Measurements from ENCODE around the gene PRPSAP1.

DNA sequence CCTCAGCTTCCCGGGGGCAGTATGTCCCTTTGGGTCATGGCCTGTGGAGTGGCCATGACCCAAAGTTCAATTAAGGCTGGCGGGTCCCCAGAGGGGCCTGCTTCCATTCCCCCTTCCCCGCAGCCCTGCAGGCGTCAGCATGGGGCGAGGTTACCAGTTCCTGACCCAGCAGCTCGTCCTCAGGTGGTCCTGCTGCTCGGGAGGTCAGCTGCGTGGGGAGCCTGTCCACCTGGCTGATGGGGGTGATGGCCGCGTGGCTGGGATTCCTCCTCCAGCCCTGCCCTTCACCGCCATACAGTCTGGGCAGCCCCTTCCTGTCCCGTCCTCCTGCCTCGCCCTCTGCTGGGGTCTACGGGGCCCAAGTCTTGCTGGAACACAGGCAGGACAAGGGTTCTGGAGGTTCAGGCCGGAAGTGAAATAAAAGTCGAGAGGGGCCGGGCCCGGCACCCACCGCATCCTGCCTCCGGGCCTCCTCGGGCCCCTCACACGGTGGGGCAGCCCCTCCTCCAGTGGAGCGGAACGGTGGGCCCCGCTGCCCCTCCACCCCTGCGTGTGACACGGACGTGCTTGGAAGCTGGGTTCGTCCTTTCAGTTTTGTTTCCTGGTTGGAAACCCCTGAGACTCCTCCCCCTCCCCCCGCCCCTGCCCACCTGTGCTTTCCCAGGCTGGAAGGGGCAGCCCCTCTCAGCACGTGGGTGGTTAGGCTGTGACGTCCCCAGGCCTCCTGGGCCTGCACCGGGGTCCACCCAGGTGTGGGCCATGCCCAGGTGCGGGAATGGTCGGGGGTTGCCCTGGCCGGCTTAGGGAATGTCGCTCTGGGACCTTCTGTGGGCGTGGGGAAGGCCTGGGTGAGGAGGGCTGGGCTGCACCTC is 81.8 kb downstream of the PRPSAP1 start:
- peak in 2 of 3 donors; percentile 54 to 72 for TF ChIP-seq POLR2AphosphoS5 (IDR thresholded peaks at IDR 0.05)
- TF ChIP-seq POLR2A (IDR thresholded peaks at IDR 0.05), result no peak
